Measurements from ENCODE around the gene GPC1.

Gene GPC1

GRCh38 chr2:240449764-240450531 lies 14.5 kb downstream of the GPC1 start:
- Histone ChIP-seq H3F3A (ENCODE audit: insufficient read depth, low read length) (no peaks in the 10 kb centered on the region), H3K36me3 (ENCODE audit: insufficient read depth, low read length) (no peaks in the 10 kb centered on the region), H3K4me3 (ENCODE audit: low read depth, low read length, poor library complexity, severe bottlenecking) (no peak overlapping the region), H3K9me3 (ENCODE audit: low read length) (no peaks in the 10 kb centered on the region), H3K27me3 (ENCODE audit: insufficient read depth, low read length) (peaks cover 12% of the 10 kb centered on the region; the same call in 1 of the 2 replicates), H2AFZ (ENCODE audit: low read length) (no peak overlapping the region), H3K79me2 (ENCODE audit: insufficient read depth, low read length) (no peaks in the 10 kb centered on the region), H3K27ac (ENCODE audit: low read depth, low read length, poor library complexity, severe bottlenecking) (no peak overlapping the region), H3K9me2 (ENCODE audit: low read depth, low read length) (no peaks in the 10 kb centered on the region), H4K20me1 (ENCODE audit: insufficient read depth, low read length) (no peaks in the 10 kb centered on the region), H3K4me1 (ENCODE audit: insufficient read depth, low read length, severe bottlenecking) (no peaks in the 10 kb centered on the region), H3K4me2 (ENCODE audit: low read length) (no peak overlapping the region), H3K9ac (ENCODE audit: low read length) (no peak overlapping the region)
- no peak for TF ChIP-seq EZH2 (IDR thresholded peaks at IDR 0.05; ENCODE audit: borderline replicate concordance, low read length)
- no peak for TF ChIP-seq CTCF (IDR thresholded peaks at IDR 0.05; ENCODE audit: low read length)

- no peak overlapping the region for H3K4me2 ChIP-seq (ENCODE audit: low read length)
- TF ChIP-seq EZH2 (IDR thresholded peaks at IDR 0.05; ENCODE audit: borderline replicate concordance, low read length) (no peak), CTCF (IDR thresholded peaks at IDR 0.05; ENCODE audit: low read length) (no peak)
These were observed 15.2 kb downstream of the GPC1 start for GRCh38 chr2:240450532-240451107.

GRCh38 chr2:240451108-240451611 lies 15.7 kb downstream of the GPC1 start:
- no peak overlapping the region for H3K4me3 ChIP-seq (ENCODE audit: low read depth, low read length, poor library complexity, severe bottlenecking)
- H3K4me1 ChIP-seq (ENCODE audit: insufficient read depth, low read length, severe bottlenecking) = no peaks in the 10 kb centered on the region
- H3F3A ChIP-seq (ENCODE audit: insufficient read depth, low read length) = no peaks in the 10 kb centered on the region
- no peaks in the 10 kb centered on the region for H3K9me2 ChIP-seq (ENCODE audit: low read depth, low read length)
- no peaks in the 10 kb centered on the region for H3K79me2 ChIP-seq (ENCODE audit: insufficient read depth, low read length)
- no peaks in the 10 kb centered on the region for H3K9me3 ChIP-seq (ENCODE audit: low read length)
- H3K27me3 ChIP-seq (ENCODE audit: insufficient read depth, low read length) = peaks cover 12% of the 10 kb centered on the region; the same call in 1 of the 2 replicates
- no peaks in the 10 kb centered on the region for H4K20me1 ChIP-seq (ENCODE audit: insufficient read depth, low read length)
- TF ChIP-seq EZH2 (IDR thresholded peaks at IDR 0.05; ENCODE audit: borderline replicate concordance, low read length) = no peak
- TF ChIP-seq CTCF (IDR thresholded peaks at IDR 0.05; ENCODE audit: low read length) = no peak
- H3K9ac ChIP-seq (ENCODE audit: low read length) = no peak overlapping the region
- no peak overlapping the region for H3K4me2 ChIP-seq (ENCODE audit: low read length)
- H3K27ac ChIP-seq (ENCODE audit: low read depth, low read length, poor library complexity, severe bottlenecking) = no peak overlapping the region
- H3K36me3 ChIP-seq (ENCODE audit: insufficient read depth, low read length) = no peaks in the 10 kb centered on the region
- H2AFZ ChIP-seq (ENCODE audit: low read length) = no peak overlapping the region

More at GRCh38 chr2:240450532-240451107, 15.2 kb downstream of the GPC1 start:
- no peak overlapping the region for H3K9ac ChIP-seq (ENCODE audit: low read length)
- no peak overlapping the region for H3K27ac ChIP-seq (ENCODE audit: low read depth, low read length, poor library complexity, severe bottlenecking)
- H3F3A ChIP-seq (ENCODE audit: insufficient read depth, low read length) = no peaks in the 10 kb centered on the region
- no peaks in the 10 kb centered on the region for H3K9me2 ChIP-seq (ENCODE audit: low read depth, low read length)
- peaks cover 12% of the 10 kb centered on the region; the same call in 1 of the 2 replicates for H3K27me3 ChIP-seq (ENCODE audit: insufficient read depth, low read length)
- H3K4me1 ChIP-seq (ENCODE audit: insufficient read depth, low read length, severe bottlenecking) = no peaks in the 10 kb centered on the region
- no peak overlapping the region for H2AFZ ChIP-seq (ENCODE audit: low read length)
- H3K4me3 ChIP-seq (ENCODE audit: low read depth, low read length, poor library complexity, severe bottlenecking) = no peak overlapping the region
- no peaks in the 10 kb centered on the region for H3K9me3 ChIP-seq (ENCODE audit: low read length)
- H4K20me1 ChIP-seq (ENCODE audit: insufficient read depth, low read length) = no peaks in the 10 kb centered on the region
- no peaks in the 10 kb centered on the region for H3K79me2 ChIP-seq (ENCODE audit: insufficient read depth, low read length)
- no peaks in the 10 kb centered on the region for H3K36me3 ChIP-seq (ENCODE audit: insufficient read depth, low read length)
